GM18873 (cell line): Measurements from ENCODE around the gene ACSF2.

Source experiments
- ATAC-seq: cut with Tn5 transposase; IDR thresholded peaks from one replicate; pipeline ENCODE4 v1.9.1; 2021; ENCODE audit warnings: mild to moderate bottlenecking, moderate library complexity, moderate number of reproducible peaks; ENCODE audit not compliant: unreplicated experiment, low FRiP score

Gene ACSF2

GRCh38 chr17:50518384-50519023 lies 92.5 kb downstream of the ACSF2 start:
- ATAC-seq: no peak

- ATAC-seq: no peak
Measured at GRCh38 chr17:50519141-50519834, 93.3 kb downstream of the ACSF2 start.

GRCh38 chr17:50520483-50520882 lies 94.5 kb downstream of the ACSF2 start:
- ATAC-seq: no peak

GRCh38 chr17:50521514-50521913 lies 95.5 kb downstream of the ACSF2 start:
- no peak for ATAC-seq

- no peak for ATAC-seq
Measured at GRCh38 chr17:50522766-50523165, 96.7 kb downstream of the ACSF2 start.

- ATAC-seq: no peak
Measured at GRCh38 chr17:50523208-50523607, 97.2 kb downstream of the ACSF2 start.
